Panc1 (cell line): ENCODE data around the gene ENGASE. TPM values are rescaled to one million over a fixed set of nuclear protein-coding genes. Genes with fewer than 3 reads are reported as not detected.

ENCODE experiments used
- ATAC-seq: fragments of 200-7000 bp; cut with Tn5 transposase; 2 replicates; pipeline ENCODE4 v1.9.1; 2020; ENCODE audit warnings: mild to moderate bottlenecking, moderate library complexity
- BruUV-seq: library from RNA; stranded (reverse); fragments of 400-500 nt; replicated peaks from 2 replicates; lab custom pipeline; 2021; lab: Mats Ljungman, UMichigan
- CTCF ChIA-PET: fragments of 300-600 bp; sonication (Branson Sonifier 250); formaldehyde crosslinking; loops from one replicate; lab custom pipeline; 2022; ENCODE audit warnings: antibody characterized with exemption; lab: Charles Lee
- POLR2A ChIA-PET: fragments of 300-600 bp; sonication (Branson Sonifier 250); formaldehyde crosslinking; loops from one replicate; lab custom pipeline; 2022; ENCODE audit warnings: antibody characterized with exemption; lab: Charles Lee
- DNase-seq: peaks from one replicate; pipeline ENCODE4 v3.0.0-alpha.2; 2010; ENCODE audit warnings: low read depth, low spot score
- H3K27ac ChIP-seq: 2 replicates; pipeline ENCODE4 v1.5.1; 2011; ENCODE audit warnings: mild to moderate bottlenecking, low read length, inconsistent platforms
- H3K27me3 ChIP-seq: fragments of 200-500 bp; sonication (Bioruptor generic); 2 replicates; pipeline ENCODE4 v1.6.0; 2014; ENCODE audit warnings: low read length, inconsistent platforms; ENCODE audit not compliant: control insufficient read depth, insufficient read depth
- H3K36me3 ChIP-seq: fragments of 200-500 bp; sonication (Bioruptor generic); 2 replicates; pipeline ENCODE4 v1.5.1; 2014; ENCODE audit warnings: inconsistent platforms, mild to moderate bottlenecking, low read length, moderate library complexity; ENCODE audit not compliant: control insufficient read depth, insufficient read depth
- H3K4me1 ChIP-seq: 2 replicates; pipeline ENCODE4 v1.5.1; 2011; ENCODE audit warnings: inconsistent platforms, mild to moderate bottlenecking, low read length, moderate library complexity; ENCODE audit not compliant: control insufficient read depth, insufficient read depth
- H3K4me3 ChIP-seq, 2 experiments: 2 replicates each; pipeline ENCODE4 v1.5.1; 2011 to 2012; ENCODE audit warnings: low read depth in 2 of 2, low read length in 2 of 2, mild to moderate bottlenecking in 2 of 2, inconsistent platforms in 1 of 2, moderate library complexity in 1 of 2
- H3K9me3 ChIP-seq: fragments of 200-500 bp; sonication (Bioruptor generic); 2 replicates; pipeline ENCODE4 v1.5.1; 2014; ENCODE audit warnings: low read depth, mild to moderate bottlenecking, inconsistent platforms, low read length, moderate library complexity; ENCODE audit not compliant: control insufficient read depth, insufficient read depth
- CTCF ChIP-seq: fragments of 450-650 bp; IDR thresholded peaks from 2 replicates; pipeline ENCODE4 v1.5.1; 2017; ENCODE audit warnings: mild to moderate bottlenecking
- POLR2AphosphoS5 ChIP-seq: IDR thresholded peaks from 2 replicates; pipeline ENCODE4 v1.6.1; 2012; ENCODE audit warnings: mild to moderate bottlenecking, low read depth, low read length, moderate library complexity
- SIN3A ChIP-seq: IDR thresholded peaks from 2 replicates; pipeline ENCODE4 v1.6.1; 2012; ENCODE audit warnings: low read depth, mild to moderate bottlenecking, low read length, moderate library complexity, borderline replicate concordance; ENCODE audit not compliant: insufficient read depth
- TCF7L2 ChIP-seq: IDR thresholded peaks from 2 replicates; pipeline ENCODE4 v1.6.1; 2011; ENCODE audit warnings: mild to moderate bottlenecking, low read depth, low read length, inconsistent platforms
- in situ Hi-C: cut with HindIII; loops from 2 replicates; pipeline ENCODE4 v1.10.0; 2016; ENCODE audit warnings: low sequenced_read_pairs, low pct_unique_long_range_greater_than_20kb
- intact Hi-C: fragments of 100-400 bp; cut with micrococcal nuclease; formaldehyde crosslinking; loops from one replicate; pipeline ENCODE4 v1.10.0; 2022; ENCODE audit not compliant: unreplicated experiment
- total RNA-seq: library from RNA; stranded (reverse); gene quantifications from one replicate; pipeline ENCODE4 v1.2.1, GENCODE V29; 2021; ENCODE audit not compliant: unreplicated experiment
- TF ChIP-seq, protein P1 (sequence below), 2 experiments: IDR thresholded peaks; 2 replicates each; pipeline ENCODE4 v1.6.1; 2011 to 2012; ENCODE audit warnings: low read depth in 2 of 2, control low read depth in 1 of 2, low read length in 1 of 2, mild to moderate bottlenecking in 1 of 2, moderate library complexity in 1 of 2; ENCODE audit not compliant: insufficient read depth in 1 of 2

The ENGASE gene
- total RNA-seq, 1 experiment from 2014 or later = 32.3 TPM

GRCh38 chr17:79028496-79029326, 45.9 kb upstream of the ENGASE start:
- DNase-seq (no peak), ATAC-seq (no peak; the same call in 1 of the 2 replicates)
- POLR2A ChIA-PET = no interaction called here
- in situ Hi-C loops (no loop called here), intact Hi-C loops (no loop called here)
- Histone ChIP-seq H3K9me3 (no peaks in the 10 kb centered on the region), H3K27me3 (peaks cover 17% of the 10 kb centered on the region), H3K4me3 (no peak overlapping the region), H3K4me1 (peaks cover 21% of the 10 kb centered on the region), H3K36me3 (no peaks in the 10 kb centered on the region; the same call in 1 of the 2 replicates), H3K27ac (no peak overlapping the region)
- BruUV-seq = no TSS peak
- TF ChIP-seq, protein P1, sequence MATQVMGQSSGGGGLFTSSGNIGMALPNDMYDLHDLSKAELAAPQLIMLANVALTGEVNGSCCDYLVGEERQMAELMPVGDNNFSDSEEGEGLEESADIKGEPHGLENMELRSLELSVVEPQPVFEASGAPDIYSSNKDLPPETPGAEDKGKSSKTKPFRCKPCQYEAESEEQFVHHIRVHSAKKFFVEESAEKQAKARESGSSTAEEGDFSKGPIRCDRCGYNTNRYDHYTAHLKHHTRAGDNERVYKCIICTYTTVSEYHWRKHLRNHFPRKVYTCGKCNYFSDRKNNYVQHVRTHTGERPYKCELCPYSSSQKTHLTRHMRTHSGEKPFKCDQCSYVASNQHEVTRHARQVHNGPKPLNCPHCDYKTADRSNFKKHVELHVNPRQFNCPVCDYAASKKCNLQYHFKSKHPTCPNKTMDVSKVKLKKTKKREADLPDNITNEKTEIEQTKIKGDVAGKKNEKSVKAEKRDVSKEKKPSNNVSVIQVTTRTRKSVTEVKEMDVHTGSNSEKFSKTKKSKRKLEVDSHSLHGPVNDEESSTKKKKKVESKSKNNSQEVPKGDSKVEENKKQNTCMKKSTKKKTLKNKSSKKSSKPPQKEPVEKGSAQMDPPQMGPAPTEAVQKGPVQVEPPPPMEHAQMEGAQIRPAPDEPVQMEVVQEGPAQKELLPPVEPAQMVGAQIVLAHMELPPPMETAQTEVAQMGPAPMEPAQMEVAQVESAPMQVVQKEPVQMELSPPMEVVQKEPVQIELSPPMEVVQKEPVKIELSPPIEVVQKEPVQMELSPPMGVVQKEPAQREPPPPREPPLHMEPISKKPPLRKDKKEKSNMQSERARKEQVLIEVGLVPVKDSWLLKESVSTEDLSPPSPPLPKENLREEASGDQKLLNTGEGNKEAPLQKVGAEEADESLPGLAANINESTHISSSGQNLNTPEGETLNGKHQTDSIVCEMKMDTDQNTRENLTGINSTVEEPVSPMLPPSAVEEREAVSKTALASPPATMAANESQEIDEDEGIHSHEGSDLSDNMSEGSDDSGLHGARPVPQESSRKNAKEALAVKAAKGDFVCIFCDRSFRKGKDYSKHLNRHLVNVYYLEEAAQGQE (IDR thresholded peaks at IDR 0.05; ENCODE audit: insufficient read depth in 1 of 2, low read depth in 2 of 2, low read length in 1 of 2) = no peak
- no peak for TF ChIP-seq TCF7L2
- no peak for TF ChIP-seq POLR2AphosphoS5
- TF ChIP-seq SIN3A = no peak
- TF ChIP-seq CTCF = no peak; the same call in 1 of the 2 replicates
- CTCF ChIA-PET = interaction anchor here (0.6 to 1.2 kb wide), 4 partner anchors 10 to 58 kb away, joined by 3 to 5 read pairs (median 4); no protein-coding TSS in a partner anchor

DNA sequence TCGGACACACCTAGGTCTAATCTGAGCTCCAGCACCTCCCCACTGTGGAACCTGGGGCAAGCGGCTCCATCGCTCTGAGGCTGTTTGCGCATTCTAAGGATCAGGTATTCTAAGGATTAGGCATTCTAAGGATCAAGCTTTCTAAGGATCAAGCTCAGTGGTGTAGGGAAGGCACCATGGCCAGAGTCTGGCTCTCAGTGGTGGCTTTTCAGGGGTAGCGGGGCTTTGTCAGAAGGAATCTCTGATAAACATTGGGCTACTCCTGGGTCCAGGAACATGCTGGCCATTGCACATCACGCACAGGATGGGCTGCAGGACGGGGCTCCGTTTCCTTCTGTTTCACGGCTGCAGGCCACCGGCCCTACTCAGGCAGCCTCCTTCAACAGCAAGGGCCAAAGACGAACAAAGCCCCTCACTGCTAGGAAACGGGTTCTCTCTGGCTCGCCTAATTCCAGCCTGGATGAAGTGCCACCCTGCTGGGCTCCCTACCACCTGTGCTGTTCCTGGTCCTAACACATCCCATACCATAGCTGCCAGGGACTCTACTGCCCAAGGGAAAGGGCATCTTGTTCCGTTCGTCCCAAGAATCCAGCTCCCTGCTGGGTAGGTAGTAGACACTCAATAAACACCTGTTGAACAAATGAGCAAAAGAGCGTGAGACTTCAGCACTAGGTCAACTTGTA, 45.2 kb upstream of the ENGASE start:
- intact Hi-C loops = no loop called here
- no peak overlapping the region for H3K4me3 ChIP-seq

More for the DNA sequence above, 45.2 kb upstream of the ENGASE start:
- no peak for TF ChIP-seq POLR2AphosphoS5
- TF ChIP-seq, protein P1 (IDR thresholded peaks at IDR 0.05; ENCODE audit: insufficient read depth in 1 of 2, low read depth in 2 of 2, low read length in 1 of 2) = no peak
- no peak for TF ChIP-seq TCF7L2
- no peak for TF ChIP-seq CTCF
- TF ChIP-seq SIN3A = no peak
- no TSS peak for BruUV-seq
- no peak overlapping the region for H3K27ac ChIP-seq
- peaks cover 22% of the 10 kb centered on the region for H3K4me1 ChIP-seq
- H3K9me3 ChIP-seq = no peaks in the 10 kb centered on the region
- in situ Hi-C loops = no loop called here
- H3K36me3 ChIP-seq = no peaks in the 10 kb centered on the region
- ChIA-PET CTCF (interaction anchor here (0.6 to 1.2 kb wide), 2 partner anchors 10 to 57 kb away, joined by 3 to 4 read pairs; no protein-coding TSS in a partner anchor), POLR2A (no interaction called here)
- no peak for DNase-seq
- no peak for ATAC-seq
- peaks cover 15% of the 10 kb centered on the region for H3K27me3 ChIP-seq
